ENCODE measurements around the gene TMEM179B.

DNA sequence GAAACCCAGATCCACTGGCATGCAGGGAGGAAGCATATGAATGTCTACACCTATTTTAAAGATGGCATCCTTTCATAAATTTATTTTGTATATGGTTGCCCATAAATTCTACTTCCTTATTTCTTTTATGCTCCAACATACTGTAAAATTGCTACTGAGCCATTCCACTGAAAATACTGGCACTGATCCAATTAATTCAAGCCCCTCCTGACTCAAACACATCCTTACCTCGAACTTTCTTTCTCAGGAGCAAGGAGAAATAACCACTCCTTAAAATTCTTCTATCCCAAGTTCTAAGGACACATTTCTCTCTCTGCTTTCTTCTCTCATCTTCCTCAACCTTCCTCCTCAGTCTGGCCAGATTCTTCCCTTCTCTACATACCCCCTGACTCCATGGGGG lies 23.5 kb downstream of the TMEM179B start:
- TF ChIP-seq, protein P1, sequence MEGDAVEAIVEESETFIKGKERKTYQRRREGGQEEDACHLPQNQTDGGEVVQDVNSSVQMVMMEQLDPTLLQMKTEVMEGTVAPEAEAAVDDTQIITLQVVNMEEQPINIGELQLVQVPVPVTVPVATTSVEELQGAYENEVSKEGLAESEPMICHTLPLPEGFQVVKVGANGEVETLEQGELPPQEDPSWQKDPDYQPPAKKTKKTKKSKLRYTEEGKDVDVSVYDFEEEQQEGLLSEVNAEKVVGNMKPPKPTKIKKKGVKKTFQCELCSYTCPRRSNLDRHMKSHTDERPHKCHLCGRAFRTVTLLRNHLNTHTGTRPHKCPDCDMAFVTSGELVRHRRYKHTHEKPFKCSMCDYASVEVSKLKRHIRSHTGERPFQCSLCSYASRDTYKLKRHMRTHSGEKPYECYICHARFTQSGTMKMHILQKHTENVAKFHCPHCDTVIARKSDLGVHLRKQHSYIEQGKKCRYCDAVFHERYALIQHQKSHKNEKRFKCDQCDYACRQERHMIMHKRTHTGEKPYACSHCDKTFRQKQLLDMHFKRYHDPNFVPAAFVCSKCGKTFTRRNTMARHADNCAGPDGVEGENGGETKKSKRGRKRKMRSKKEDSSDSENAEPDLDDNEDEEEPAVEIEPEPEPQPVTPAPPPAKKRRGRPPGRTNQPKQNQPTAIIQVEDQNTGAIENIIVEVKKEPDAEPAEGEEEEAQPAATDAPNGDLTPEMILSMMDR (IDR thresholded peaks at IDR 0.05) = no peak
- TF ChIP-seq POLR2A (IDR thresholded peaks at IDR 0.05) = no peak
